Activated naive CD4-positive, alpha-beta T cell treated with anti-CD3 and anti-CD28 coated beads, Interleukin-2, amount 50 U/mL, for 16 hours (primary cell): ENCODE results near the gene PLCB2.
A peak's percentile ranks its signal among the peaks of the same experiment; 100 is the strongest.

ENCODE experiments used
- DNase-seq: peaks from one replicate; pipeline ENCODE4 v3.0.0-alpha.2; 2020

PLCB2 gene

GRCh38 chr15:40307421-40308211, at the start of gene PLCB2:
Gene PLCB2 (minus strand): TSS chr15:40307935. CDS start chr15:40307672, 263 bp downstream.
- peak; percentile 69 for DNase-seq

- no peak for DNase-seq
These were observed 49.5 kb upstream of the PLCB2 start for GRCh38 chr15:40357246-40357645.

- DNase-seq: no peak
These were observed 48.3 kb upstream of the PLCB2 start for GRCh38 chr15:40355976-40356585.

GRCh38 chr15:40354408-40355171, 46.9 kb upstream of the PLCB2 start:
- no peak for DNase-seq

- DNase-seq: no peak
These were observed 46.0 kb upstream of the PLCB2 start for GRCh38 chr15:40353697-40354096.

GRCh38 chr15:40352281-40352901, 44.7 kb upstream of the PLCB2 start:
- no peak for DNase-seq

- no peak for DNase-seq
These were observed 41.4 kb upstream of the PLCB2 start for GRCh38 chr15:40349163-40349562.

- DNase-seq: no peak
These were observed 40.7 kb upstream of the PLCB2 start for GRCh38 chr15:40348474-40348870.

- DNase-seq: no peak
These were observed 40.1 kb upstream of the PLCB2 start for GRCh38 chr15:40347559-40348473.

- DNase-seq: no peak
These were observed 39.1 kb upstream of the PLCB2 start for GRCh38 chr15:40346579-40347558.

GRCh38 chr15:40345867-40346578, 38.3 kb upstream of the PLCB2 start:
- DNase-seq: no peak

- DNase-seq: no peak
These were observed 37.6 kb upstream of the PLCB2 start for GRCh38 chr15:40345225-40345866.

- peak; percentile 69 for DNase-seq
These were observed 36.9 kb upstream of the PLCB2 start for GRCh38 chr15:40344631-40345120.

- no peak for DNase-seq
These were observed 36.5 kb upstream of the PLCB2 start for GRCh38 chr15:40344217-40344616.

GRCh38 chr15:40343512-40343911, 35.8 kb upstream of the PLCB2 start:
- DNase-seq: no peak

GRCh38 chr15:40342416-40343320, 34.9 kb upstream of the PLCB2 start:
- DNase-seq: no peak

- DNase-seq: no peak
These were observed 33.1 kb upstream of the PLCB2 start, which contains the start of gene CCDC9B for GRCh38 chr15:40340740-40341400. Gene CCDC9B (minus strand): TSS chr15:40340939. CDS start chr15:40340819, 120 bp downstream.
